Nephron progenitor cell (in vitro differentiated cells): ENCODE results near the gene KIF23.

ENCODE experiments used
- DNase-seq: peaks from one replicate; pipeline ENCODE4 v3.0.0; 2021
- H3K27ac Mint-ChIP-seq: 2 replicates; pipeline ENCODE4 v1.8.0; 2021; ENCODE audit warnings: mild to moderate bottlenecking, moderate library complexity, mixed read lengths
- H3K27me3 Mint-ChIP-seq: 2 replicates; pipeline ENCODE4 v1.8.0; 2021; ENCODE audit warnings: mild to moderate bottlenecking, low read depth, mixed read lengths; ENCODE audit not compliant: poor library complexity
- H3K36me3 Mint-ChIP-seq: 2 replicates; pipeline ENCODE4 v1.8.0; 2021; ENCODE audit warnings: low read depth, mixed read lengths
- H3K4me1 Mint-ChIP-seq: 2 replicates; pipeline ENCODE4 v1.8.0; 2021; ENCODE audit warnings: mixed read lengths
- H3K4me3 Mint-ChIP-seq: 2 replicates; pipeline ENCODE4 v1.8.0; 2021; ENCODE audit warnings: mild to moderate bottlenecking, moderate library complexity, mixed read lengths
- H3K9me3 Mint-ChIP-seq: 2 replicates; pipeline ENCODE4 v1.8.0; 2021; ENCODE audit warnings: mild to moderate bottlenecking, moderate library complexity, mixed read lengths
- TF ChIP-seq, protein P1 (sequence below): fragments of 200-600 bp; sonication (generic); IDR thresholded peaks from 2 replicates; pipeline ENCODE4 v1.5.0; 2021; ENCODE audit warnings: antibody characterized with exemption

The KIF23 gene

DNA sequence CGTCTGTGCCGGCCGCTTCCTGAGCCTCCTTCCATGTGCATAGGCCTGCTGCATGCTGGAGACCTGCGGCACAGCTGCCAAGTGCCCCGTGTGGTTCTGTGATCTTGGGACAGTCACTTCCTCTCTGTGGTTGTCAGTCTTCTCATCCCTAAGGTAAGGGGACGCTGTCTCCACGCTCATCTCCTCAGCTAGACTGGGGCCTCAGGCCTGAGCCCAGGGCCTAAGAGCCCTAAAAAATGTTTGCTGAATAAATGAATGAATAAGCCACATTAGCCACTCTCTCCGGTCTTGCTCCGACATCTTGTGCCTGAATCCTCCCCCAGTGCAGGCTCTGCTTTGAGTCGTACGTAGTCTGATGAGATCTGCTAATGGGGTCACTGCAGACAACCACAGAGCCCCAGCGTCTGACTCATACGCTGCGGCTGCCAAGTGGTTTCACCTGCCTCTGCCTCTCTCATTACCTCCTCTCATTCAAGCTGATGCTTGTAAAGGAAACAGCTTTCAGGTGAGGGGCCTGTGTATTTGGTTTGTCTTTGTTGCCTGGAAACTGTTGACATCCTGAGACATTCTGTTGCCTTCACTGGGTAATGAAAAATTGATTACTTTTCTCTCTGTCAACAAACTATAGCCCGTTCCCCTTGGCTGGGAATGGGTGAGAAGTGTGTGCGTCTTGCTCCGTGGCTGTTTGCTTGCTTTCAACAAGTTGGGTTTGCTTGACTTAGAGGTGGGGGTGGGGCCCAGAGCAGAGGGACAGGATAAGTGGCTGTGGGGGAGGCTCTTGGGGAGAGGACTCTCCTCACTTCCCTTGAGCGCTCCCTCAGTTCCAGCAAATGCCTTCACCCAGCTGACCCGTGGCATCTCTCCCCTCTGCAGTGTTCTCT lies 54.3 kb downstream of the KIF23 start:
- Mint-ChIP-seq H3K9me3 (no peaks in the 10 kb centered on the region), H3K27ac (peak overlapping the region; percentile 52), H3K36me3 (no peaks in the 10 kb centered on the region), H3K4me3 (no peak overlapping the region), H3K4me1 (peaks cover 55% of the 10 kb centered on the region), H3K27me3 (peaks cover 11% of the 10 kb centered on the region)
- TF ChIP-seq, protein P1, sequence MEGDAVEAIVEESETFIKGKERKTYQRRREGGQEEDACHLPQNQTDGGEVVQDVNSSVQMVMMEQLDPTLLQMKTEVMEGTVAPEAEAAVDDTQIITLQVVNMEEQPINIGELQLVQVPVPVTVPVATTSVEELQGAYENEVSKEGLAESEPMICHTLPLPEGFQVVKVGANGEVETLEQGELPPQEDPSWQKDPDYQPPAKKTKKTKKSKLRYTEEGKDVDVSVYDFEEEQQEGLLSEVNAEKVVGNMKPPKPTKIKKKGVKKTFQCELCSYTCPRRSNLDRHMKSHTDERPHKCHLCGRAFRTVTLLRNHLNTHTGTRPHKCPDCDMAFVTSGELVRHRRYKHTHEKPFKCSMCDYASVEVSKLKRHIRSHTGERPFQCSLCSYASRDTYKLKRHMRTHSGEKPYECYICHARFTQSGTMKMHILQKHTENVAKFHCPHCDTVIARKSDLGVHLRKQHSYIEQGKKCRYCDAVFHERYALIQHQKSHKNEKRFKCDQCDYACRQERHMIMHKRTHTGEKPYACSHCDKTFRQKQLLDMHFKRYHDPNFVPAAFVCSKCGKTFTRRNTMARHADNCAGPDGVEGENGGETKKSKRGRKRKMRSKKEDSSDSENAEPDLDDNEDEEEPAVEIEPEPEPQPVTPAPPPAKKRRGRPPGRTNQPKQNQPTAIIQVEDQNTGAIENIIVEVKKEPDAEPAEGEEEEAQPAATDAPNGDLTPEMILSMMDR, result no peak
- no peak for DNase-seq

DNA sequence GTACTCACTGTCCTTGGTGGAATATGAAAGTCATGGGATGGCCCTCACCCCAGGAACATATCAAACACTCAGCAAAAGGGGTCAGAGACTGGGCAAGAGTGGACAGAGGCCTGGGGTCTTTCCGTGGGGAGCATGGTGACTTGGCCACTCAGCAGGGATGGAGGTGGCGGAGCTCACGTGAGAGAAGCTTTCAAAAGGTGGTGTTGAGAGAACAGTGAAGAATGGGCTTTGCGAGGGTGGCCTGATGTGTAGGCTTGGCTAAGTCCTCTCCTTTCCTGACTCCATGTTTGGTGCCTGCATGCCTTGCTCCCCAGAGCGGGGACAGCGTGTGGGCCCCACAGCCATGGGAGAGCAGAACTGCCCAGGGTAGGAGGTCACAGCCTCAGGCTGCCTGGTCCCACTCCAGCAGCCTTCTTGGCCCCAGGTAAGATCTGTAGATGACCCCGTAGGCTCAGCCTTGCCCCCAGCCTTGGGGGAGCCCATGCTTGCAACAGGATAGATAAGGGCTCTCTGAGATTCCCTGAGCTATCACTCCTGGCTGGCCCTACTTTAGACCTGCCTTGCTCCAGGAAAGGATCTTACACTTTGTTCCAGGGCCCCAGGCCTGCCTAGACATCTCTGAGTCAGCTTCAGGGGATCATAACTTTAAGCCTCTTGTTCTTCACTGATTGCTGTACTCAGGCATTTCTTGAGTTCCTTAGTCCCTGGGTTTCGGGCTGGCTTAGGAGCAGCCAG lies 55.5 kb downstream of the KIF23 start:
- no peaks in the 10 kb centered on the region for H3K36me3 Mint-ChIP-seq
- H3K27me3 Mint-ChIP-seq, result peaks cover 11% of the 10 kb centered on the region
- H3K4me1 Mint-ChIP-seq, result peaks cover 52% of the 10 kb centered on the region
- no peaks in the 10 kb centered on the region for H3K9me3 Mint-ChIP-seq
- TF ChIP-seq, protein P1, result no peak
- H3K27ac Mint-ChIP-seq, result peak overlapping the region; percentile 68
- DNase-seq, result no peak
- H3K4me3 Mint-ChIP-seq, result no peak overlapping the region

DNA sequence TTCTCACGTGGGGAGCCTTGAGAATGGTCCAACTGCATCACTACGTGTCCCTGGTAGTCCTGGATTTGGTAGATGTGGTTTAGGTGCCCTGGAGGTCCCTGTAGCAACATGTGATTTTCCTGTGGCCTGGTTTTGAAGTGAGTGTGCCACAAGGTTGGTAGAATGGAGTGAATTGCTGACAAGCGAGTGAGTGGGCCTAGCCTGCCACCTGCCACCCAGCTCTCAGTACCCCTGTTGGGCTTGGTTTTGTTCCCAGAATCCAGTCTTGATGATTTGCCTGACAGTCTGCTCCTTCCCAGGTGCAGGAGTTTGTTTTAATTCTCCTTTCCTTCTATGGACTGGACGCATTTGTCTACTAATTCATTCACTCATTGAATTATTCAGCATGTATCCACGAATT lies 57.9 kb downstream of the KIF23 start:
- H3K27ac Mint-ChIP-seq, result no peak overlapping the region
- peaks cover 39% of the 10 kb centered on the region for H3K4me1 Mint-ChIP-seq
- no peaks in the 10 kb centered on the region for H3K36me3 Mint-ChIP-seq
- H3K4me3 Mint-ChIP-seq, result no peak overlapping the region
- no peaks in the 10 kb centered on the region for H3K9me3 Mint-ChIP-seq
- DNase-seq, result no peak
- TF ChIP-seq, protein P1, result no peak
- peaks cover 18% of the 10 kb centered on the region for H3K27me3 Mint-ChIP-seq

DNA sequence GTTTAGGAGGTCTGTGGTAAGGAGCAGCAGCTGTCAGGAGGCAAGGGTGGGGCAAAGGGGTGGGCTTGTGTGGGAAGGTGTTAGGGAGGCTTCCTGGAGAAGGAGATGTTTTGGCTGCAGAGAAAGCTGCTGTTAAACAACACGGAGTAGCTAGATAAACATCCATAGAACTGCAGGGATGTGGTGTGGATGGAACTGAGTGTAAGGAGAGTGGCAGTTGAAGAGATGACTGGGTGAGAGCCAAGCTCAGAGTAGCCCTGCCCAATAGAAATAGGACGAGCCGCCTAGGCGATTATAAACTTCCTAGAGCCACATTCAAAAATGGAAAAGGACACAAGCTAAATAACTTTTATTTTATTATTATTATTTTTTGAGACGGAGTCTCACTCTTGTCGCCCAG lies 58.4 kb downstream of the KIF23 start:
- no peak for DNase-seq
- Mint-ChIP-seq H3K9me3 (no peaks in the 10 kb centered on the region), H3K27ac (no peak overlapping the region), H3K27me3 (peaks cover 18% of the 10 kb centered on the region), H3K4me3 (no peak overlapping the region), H3K4me1 (peaks cover 34% of the 10 kb centered on the region), H3K36me3 (no peaks in the 10 kb centered on the region)
- TF ChIP-seq, protein P1, result no peak

DNA sequence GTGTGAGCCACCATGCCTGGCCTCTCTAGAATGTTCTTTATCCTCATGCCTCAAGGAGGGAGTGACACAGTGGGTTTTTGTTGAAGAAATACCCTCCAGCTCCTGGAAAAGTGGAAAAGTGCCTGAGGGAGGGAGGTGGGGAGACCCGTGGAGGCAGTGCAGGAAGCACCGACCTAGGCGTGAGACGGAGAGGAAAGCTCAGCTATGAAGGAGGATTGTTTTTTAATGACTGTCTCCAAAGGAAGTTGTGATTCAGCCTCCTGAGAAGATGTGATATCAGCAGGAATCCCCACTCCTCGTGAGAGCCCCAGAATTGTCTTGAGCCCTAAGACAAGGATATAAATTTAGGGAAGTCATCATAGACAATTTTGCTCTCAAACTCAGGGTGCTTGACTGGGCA lies 60.1 kb downstream of the KIF23 start:
- no peak overlapping the region for H3K4me3 Mint-ChIP-seq
- peak overlapping the region; percentile 56 for H3K27ac Mint-ChIP-seq
- TF ChIP-seq, protein P1, result no peak
- H3K9me3 Mint-ChIP-seq, result peaks cover 1% of the 10 kb centered on the region
- peaks cover 18% of the 10 kb centered on the region for H3K27me3 Mint-ChIP-seq
- no peaks in the 10 kb centered on the region for H3K36me3 Mint-ChIP-seq
- no peak for DNase-seq
- peaks cover 17% of the 10 kb centered on the region for H3K4me1 Mint-ChIP-seq
